ENCODE measurements around the gene NMS.

The NMS gene

GRCh38 chr2:100470182-100470581 lies at the start of gene NMS:
Gene NMS, plus strand, starts transcription at chr2:100470482. Its CDS starts 7 bp downstream, at chr2:100470489.
- H3K4me3 ChIP-seq (ENCODE audit: low read depth, low read length), result no peak within 1 kb of the TSS
- no peak for DNase-seq (ENCODE audit: low read depth, low spot score)
- in situ Hi-C loops (cut with HindIII; ENCODE audit: low sequenced_read_pairs), result no loop called here
- TF ChIP-seq CTCF (IDR thresholded peaks at IDR 0.05; ENCODE audit: low read depth, low read length), result no peak

GRCh38 chr2:100422320-100423055 lies 47.8 kb upstream of the NMS start:
- in situ Hi-C loops (cut with HindIII; ENCODE audit: low sequenced_read_pairs), result no loop called here
- no peak overlapping the region for H3K4me3 ChIP-seq (ENCODE audit: low read depth, low read length)
- peak; percentile 80 for TF ChIP-seq CTCF (IDR thresholded peaks at IDR 0.05; ENCODE audit: low read depth, low read length)
- DNase-seq (ENCODE audit: low read depth, low spot score), result peak; percentile 33

- no peak overlapping the region for H3K4me3 ChIP-seq (ENCODE audit: low read depth, low read length)
- TF ChIP-seq CTCF (IDR thresholded peaks at IDR 0.05; ENCODE audit: low read depth, low read length), result no peak
- in situ Hi-C loops (cut with HindIII; ENCODE audit: low sequenced_read_pairs), result no loop called here
- no peak for DNase-seq (ENCODE audit: low read depth, low spot score)
Measured at GRCh38 chr2:100423631-100424030, 46.7 kb upstream of the NMS start.

- TF ChIP-seq CTCF (IDR thresholded peaks at IDR 0.05; ENCODE audit: low read depth, low read length), result no peak
- H3K4me3 ChIP-seq (ENCODE audit: low read depth, low read length), result no peak overlapping the region
- in situ Hi-C loops (cut with HindIII; ENCODE audit: low sequenced_read_pairs), result no loop called here
- DNase-seq (ENCODE audit: low read depth, low spot score), result no peak
Measured at GRCh38 chr2:100424277-100424875, 45.9 kb upstream of the NMS start.

- in situ Hi-C loops (cut with HindIII; ENCODE audit: low sequenced_read_pairs), result no loop called here
- DNase-seq (ENCODE audit: low read depth, low spot score), result no peak
- TF ChIP-seq CTCF (IDR thresholded peaks at IDR 0.05; ENCODE audit: low read depth, low read length), result no peak
- no peak overlapping the region for H3K4me3 ChIP-seq (ENCODE audit: low read depth, low read length)
Measured at GRCh38 chr2:100425107-100425506, 45.2 kb upstream of the NMS start.

GRCh38 chr2:100425573-100426383 lies 44.5 kb upstream of the NMS start:
- H3K4me3 ChIP-seq (ENCODE audit: low read depth, low read length), result no peak overlapping the region
- DNase-seq (ENCODE audit: low read depth, low spot score), result no peak
- in situ Hi-C loops (cut with HindIII; ENCODE audit: low sequenced_read_pairs), result no loop called here
- no peak for TF ChIP-seq CTCF (IDR thresholded peaks at IDR 0.05; ENCODE audit: low read depth, low read length)

Data from astrocyte of the spinal cord (primary cell).